HK-2 (cell line): ENCODE results near the gene PCDH9.

Experiments
- DNase-seq: peaks from one replicate; pipeline ENCODE4 v3.0.0-alpha.2; 2018; ENCODE audit not compliant: unreplicated experiment

Gene PCDH9

DNA sequence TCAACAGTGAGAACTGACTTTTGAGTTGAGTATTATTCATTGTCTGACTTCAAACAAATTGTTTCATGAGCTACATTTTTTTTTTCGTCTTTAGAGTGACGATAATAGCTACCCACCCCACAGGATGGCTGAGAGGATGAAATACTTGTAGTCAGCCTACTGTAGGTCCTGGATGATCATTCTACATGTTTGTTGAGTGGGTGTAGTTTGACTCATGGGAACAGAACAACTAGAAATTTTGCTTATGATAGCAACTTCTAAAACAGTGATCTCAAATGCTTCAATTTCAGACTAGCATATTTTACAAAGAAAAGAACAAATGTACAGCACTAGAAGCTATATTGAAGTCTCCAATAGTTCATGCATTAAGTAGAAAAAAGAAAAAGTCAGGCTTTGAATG is 651.8 kb downstream of the PCDH9 start:
- no peak for DNase-seq

DNA sequence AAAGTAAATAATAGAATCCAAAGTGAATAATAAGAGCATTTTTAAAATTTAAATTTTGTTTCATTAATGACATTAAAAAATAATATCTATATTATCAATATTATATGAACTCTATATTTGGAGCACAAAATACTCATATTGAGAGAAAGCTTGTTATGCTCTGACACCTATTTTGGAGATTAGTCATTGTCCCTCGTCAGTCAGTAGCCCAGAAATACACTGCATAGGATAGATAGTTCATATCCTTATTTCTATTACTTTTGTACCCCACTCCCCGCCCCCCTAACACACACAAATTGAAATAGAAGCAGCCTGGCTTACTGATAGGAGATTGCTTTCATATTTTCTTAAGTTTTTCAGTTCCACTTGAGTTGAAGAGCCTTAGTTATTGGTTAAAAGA is 652.8 kb downstream of the PCDH9 start:
- no peak for DNase-seq

DNA sequence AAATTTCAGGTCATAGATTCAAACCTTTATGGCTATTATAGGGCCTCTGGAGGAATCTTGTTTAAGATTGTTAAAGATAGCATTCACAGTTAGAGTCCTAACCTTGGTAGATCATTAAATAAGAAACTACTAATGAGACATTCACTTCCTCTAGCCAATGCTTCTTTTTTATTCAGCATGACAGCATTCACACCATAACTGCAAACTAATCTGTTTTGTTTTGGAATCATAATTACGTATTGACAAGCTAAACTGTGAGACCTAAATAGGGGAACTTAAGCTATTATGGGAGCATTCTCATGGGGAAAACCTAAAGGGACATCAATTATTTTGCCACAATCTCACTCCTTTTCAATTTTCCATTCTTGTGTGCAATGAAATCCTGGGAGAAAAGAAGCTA is 653.8 kb downstream of the PCDH9 start:
- no peak for DNase-seq

DNA sequence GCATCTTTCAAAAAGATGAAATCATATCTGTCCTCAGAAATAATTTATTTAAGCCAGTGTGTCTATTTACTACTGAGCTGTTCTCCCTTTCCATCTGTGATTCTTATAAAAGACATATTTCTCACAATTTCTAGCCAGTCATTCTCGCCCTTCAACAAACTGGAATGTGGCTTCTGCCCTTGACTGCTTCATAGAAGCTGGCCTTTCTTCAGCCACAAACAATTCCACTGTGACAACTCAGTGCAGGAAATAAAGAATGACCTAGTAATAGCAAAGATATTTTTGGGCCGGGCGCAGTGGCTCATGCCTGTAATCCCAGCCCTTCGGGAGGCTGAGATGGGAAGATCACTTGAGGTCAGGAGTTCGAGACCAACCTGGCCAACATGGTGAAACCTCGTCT is 655.5 kb downstream of the PCDH9 start:
- no peak for DNase-seq

DNA sequence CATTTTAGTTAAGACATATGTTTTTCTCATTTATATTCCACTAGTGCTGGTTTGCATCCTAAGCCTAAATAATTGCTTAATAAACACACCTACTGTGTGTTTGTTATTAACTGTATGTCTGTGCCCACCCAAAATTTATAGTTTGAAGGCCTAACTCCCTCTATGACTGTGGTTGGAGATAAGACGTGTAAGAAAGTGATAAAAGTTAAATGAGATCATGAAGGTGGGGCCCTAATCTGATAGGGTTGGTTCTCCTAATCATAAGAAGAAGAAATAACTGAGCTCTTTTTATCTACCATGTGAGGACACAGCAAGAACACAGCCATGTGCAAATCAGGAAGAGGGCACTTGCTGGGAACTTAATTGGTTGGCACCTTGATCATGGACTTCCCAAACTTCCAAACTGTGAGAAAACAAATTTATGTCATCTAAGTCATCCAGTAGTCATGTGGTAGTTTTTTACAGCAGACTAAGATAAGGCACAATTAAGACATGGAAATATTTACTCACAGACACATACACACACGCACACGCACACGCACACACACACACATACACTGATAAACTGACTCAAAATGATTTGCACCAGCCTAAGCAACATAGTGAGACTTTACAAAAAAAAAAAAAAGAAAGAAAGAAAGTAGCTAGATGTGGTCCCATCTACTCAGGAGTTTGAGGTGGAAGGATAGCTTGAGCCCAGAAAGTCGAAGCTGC is 662.1 kb downstream of the PCDH9 start:
- DNase-seq, result no peak

DNA sequence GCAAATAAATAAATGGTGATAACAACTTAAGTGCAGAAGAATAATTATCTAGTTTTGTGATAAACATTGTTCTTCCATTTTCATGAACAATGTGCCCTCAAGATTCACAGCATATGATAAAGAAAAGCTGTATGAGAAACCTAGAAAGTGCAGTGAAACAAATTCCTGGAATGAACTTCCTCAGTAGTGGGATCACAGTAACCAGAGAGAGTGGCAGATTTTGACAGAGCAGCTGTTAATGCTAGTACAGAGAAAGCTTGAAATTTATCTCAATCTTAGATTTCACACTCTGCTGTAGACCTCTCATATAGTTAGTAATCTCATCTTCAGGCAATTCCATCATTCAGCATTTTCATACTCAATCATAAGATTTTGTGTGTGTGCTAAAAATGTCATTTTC is 664.9 kb downstream of the PCDH9 start:
- no peak for DNase-seq

DNA sequence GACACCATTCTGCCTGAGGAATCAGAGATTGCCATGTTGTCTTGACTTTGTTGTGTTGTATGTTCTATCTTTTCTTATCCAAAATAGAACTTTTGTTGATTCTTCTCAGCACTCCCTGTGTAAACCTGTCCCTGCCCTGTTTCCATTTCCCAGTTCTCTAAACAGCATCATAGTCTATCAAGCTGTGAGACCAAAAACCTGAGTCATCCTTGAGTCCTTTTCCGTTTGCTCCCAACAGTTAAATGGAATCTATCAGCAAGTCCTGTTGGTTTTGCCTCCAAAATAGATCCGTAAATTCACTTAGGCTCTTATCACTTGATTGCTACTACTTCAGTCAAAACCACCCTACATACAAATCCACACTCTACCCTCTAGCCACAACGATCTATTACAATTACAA is 667.1 kb downstream of the PCDH9 start:
- DNase-seq, result no peak

DNA sequence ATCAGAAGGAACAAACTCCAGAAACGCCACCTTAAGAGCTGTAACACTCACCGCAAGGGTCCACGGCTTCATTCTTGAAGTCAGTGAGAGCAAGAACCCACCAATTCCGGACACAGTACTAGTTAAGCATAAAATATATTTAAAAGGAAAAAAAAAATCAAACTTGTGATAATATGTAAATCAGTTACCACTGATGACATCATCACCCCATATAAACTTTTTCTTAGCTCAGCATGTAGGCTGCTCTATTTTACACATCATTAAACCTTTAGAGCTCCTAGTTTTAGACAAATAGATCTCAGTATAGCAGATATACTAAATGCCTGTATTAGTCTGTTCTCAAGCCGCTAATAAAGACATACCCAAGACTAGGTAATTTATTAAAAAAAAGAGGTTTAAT is 668.1 kb downstream of the PCDH9 start:
- no peak for DNase-seq

DNA sequence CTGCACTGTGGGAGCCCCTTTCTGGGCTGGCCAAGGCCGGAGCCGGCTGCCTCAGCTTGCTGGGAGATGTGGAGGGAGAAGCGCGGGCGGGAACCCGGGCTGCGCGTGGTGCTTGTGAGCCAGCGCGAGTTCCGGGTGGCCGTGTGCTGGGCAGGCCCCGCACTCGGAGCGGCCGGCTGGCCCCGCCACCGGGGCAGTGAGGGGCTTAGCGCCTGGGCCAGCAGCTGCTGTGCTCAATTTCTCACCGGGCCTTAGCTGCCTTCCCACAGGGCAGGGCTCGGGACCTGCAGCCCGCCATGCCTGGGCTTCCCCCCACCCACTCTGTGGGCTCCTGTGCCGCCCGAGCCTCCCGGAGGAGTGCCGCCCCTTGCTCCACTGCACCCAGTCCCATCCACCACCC is 669.1 kb downstream of the PCDH9 start:
- DNase-seq, result no peak

DNA sequence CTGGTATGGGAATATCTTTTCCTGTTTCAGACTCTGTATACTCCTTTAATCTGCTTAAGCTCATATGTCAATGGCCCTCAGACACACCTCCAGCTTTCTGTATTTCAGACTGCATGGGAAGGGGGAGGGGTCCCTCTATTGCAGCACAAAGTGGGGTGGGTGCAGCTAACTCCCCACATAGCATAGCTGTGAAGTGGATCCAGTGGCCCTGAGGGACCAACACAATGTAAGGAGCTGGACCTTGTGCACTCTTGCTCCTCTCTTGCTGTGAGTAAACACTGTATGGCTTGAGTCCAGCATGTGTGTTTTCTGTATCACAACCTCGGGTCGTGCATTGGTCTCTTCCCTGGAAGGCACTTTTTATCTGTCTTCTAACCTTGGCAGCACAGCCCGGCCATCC is 669.9 kb downstream of the PCDH9 start:
- DNase-seq, result no peak

DNA sequence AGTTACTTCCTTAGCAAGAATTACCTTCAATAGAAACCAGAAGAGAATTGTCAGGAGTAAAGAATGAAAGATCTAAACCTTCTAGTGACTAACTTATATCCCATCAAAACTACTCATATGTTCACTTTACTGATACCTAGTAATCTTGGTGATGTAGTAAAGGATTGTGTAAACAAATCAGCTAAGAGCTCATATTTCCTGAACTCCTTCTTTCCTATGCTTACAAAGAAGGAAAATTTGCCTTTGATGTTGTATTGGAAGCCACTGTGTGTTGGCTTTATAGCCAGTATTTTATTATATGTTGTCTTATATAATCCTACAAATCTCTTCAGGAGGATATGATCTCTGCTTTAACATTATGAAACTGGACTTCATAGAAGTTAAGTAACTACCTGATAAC is 671.0 kb downstream of the PCDH9 start:
- DNase-seq, result no peak

DNA sequence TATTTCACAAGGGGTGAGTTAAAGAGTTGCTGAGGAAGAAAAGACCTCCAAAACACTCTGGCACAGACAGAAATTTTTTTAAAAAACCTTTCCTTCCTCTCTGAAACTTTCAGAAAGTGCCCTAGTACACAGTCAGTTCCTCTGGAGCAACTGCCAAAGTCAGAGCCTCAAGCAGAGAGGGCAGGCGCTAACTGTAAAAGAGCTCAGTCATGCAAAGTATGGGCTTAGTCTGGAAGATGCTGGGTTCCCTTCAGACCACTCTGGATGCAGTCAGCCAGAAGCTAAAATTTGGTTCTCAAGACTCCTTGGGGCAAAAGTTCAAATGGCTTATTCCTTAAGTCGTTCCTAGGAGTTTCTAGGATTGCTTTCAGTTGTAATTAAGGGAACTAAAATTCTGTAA is 671.6 kb downstream of the PCDH9 start:
- DNase-seq, result no peak

DNA sequence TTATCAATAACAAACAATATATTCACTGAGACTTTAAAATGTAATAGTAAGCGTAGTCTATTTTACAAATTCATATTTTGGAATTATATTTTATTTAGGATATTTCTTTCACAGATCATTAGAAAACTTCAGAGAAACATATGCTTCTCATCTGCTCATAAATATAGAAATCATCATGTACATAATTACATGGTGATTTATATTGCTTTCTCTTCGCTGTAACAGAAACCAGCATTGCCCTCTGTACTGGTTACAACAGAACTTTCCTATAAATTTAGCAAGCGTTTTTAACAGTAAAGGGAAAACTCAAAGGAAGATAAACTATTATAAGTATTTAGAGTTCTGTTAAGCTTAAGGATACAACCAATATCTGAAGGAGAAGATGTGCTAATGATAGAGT is 672.8 kb downstream of the PCDH9 start:
- no peak for DNase-seq

DNA sequence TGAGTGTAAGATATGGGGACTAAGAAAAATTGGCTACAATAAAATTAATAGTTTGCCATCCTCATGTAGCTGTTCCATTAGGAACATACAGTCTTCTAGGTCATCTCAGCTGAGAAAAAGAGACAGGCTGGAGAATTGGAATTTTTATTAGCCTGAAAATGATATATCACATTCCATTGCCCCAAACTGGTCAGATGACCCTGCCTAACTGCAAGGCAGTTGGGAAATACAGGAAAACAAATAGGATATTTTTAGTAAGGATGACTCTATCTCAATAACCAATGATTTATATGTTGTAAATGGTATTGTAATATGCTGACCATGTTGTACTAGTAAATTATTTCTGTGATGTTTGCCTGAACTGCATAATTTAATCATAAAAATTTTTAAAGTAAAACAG is 673.8 kb downstream of the PCDH9 start:
- DNase-seq, result no peak

DNA sequence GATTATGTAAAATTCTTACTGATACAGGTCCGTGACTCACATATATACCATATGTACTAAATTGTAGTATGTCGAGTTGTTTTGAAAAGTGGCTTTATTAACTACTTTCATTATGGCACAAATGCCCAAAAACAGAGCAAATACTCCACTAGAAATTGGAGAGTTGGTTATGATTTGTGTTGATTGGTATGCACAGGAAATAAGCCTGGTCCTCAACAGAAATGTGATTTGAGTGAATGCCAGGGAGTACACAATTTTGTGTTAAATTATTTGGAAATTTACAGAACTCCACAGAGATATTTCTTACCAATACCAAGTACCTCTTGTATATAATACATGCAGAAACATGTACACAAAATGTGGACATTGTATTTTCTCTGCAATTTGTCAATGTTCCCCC is 676.7 kb downstream of the PCDH9 start:
- DNase-seq, result no peak

DNA sequence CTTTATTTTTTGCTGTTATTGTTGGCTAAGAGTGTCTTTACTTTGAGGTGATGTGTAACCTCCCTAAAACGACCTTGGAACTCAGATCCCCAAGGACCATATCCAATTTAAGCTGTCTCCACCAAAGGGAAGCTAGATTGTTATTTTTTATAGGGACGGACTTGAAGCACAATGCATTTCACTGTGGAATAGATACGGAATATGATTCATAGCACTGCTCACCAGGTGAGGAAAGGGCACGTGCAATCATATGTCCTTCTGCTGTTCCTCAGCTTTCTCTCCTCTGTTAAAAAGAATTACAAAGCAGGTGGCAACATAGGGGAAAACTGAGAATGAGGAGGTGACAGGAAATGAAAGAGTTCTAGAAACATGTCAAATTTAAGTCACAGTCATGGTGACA is 679.0 kb downstream of the PCDH9 start:
- DNase-seq, result no peak

DNA sequence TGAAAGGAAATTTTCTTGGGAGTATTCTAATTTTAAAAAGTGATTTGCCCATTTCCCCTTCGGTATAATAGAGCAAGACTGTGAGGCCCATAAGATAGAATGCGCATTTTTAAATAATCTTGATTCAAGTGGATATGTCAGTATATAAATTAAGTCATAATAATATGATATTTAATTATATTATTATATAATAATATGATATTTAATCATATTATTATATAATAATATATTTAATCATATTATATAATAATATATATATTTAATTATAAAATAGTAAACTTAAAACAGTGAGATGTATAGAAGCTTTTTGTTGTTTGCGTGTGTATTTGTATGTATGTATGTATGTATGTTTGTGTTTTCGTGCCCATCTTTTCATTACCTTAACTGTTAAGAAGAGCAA is 682.5 kb downstream of the PCDH9 start:
- no peak for DNase-seq

DNA sequence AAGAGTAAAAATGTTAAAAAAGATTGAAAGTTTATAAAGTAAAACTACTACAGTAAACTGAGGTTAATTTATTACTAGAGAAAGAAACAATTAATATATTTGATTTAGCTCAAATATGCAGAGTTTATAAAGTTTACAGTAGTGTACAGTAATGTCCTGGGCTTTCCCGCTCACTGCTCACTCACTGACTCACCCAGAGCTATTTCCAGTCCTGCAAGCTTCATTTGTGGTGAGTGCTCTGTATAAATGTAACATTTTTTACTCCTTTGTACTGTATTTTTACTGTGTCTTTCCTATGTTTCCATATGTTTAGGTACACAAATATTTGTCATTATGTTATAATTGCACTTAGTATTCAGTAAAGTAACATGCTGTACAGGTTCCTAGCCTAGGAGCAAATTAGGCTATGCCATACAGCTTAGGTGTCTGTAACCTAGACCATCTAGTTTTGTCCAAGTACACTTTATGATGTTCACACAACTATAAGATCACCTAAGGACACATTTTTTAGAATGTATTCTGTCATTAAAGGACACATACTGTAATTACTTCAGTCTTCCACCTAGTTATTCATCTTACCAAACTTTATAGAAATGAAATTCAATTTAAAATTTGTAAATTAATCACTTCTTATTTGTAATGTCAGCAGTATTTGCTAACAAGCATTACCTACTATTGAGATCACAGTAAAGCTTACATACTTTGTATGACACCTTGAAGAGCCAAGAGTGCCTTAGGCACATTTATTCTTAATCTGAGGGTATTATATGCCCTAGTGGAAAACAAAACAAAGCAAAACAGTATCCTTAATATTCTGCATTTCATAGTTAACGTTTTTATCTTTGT is 683.4 kb downstream of the PCDH9 start:
- DNase-seq, result no peak

DNA sequence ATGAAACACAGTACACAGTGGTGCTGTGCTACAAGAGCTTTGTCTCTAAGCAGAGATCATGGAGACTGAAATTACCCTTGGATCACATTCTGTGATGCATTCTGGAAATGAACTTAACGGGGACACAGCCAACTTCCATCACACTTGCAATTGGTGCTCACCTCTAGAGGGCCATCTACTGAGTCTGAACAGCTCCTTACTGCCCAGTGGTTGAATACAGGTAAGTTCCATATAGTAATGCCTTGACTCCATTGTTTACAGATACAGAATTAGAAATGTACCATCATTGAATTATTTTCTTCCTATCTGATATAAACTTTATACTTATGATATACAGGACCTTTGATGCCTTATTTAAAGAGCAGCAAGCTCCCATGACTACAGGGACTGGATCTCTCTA is 686.4 kb downstream of the PCDH9 start:
- DNase-seq, result no peak

DNA sequence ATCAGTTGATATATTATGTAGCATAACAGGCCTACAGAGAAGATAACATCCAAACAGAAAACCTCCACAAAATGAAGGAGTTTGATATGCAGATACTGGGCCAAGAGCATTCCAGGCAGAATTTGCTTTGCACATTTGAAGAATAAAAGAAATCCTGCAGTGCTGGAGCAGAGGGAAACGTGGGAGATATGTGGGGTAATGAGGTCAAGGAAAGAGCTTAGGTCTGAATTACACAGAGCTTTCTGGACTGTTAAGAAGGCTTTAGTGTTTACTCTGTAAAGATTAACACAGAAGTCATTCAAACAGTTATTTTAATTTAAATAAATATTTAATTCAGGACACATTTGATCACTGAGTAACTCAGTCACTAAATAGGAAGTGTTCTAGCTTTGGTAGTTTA is 692.7 kb downstream of the PCDH9 start:
- DNase-seq, result no peak

DNA sequence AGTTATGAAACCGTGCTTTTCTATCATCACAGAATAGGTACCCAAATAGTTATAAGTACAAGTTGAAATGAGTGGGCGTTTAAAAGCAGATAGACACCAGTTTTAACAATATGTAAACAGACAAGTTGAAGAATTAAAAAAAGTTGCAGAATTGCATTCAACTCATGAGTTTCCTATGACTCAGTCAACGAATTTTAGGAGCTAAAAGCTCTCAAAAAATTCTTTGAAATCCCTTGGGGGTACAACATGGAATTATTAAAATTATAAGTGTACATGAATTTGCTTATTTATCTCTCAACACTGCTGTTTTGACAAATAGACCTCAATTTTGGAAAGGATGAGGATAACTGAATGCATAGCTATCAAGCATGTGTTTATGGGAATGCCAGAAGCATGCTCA is 693.4 kb downstream of the PCDH9 start:
- DNase-seq, result no peak

DNA sequence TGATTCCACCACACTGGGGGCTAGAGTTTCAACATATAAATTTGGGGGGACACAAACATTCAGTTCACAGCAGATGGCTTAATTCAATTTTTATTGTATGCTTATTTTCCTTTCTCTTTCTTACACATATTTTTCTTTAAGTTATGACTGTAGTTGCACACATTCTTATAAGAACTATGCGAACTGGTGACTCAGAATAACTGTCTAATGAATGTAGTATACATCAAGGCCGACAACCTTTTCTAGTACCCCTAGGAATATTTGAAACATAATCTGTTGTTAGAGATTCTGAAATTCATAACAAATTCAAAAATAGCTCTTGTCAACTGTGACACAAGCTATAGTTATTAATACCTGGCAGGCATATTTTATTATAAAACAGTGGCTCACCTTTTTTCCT is 695.6 kb downstream of the PCDH9 start:
- no peak for DNase-seq

DNA sequence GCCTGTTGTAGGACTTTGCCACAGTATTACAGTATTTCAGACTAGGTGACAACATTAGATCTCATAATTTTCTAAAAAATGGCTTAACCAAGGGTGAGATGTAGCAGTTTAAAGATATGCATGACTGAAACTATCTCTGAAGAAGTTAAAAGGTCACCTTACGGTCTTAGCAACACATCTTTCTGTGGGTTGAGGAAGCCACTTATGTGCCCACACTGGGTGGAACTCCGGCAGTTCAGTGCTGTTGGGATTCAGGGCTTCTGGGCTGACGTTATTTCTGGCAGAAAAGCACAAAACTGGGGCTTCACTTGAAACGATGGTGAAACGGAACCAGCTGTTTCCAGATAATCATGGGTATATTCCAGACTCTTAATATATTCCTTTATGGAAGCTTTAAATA is 697.3 kb downstream of the PCDH9 start:
- no peak for DNase-seq

DNA sequence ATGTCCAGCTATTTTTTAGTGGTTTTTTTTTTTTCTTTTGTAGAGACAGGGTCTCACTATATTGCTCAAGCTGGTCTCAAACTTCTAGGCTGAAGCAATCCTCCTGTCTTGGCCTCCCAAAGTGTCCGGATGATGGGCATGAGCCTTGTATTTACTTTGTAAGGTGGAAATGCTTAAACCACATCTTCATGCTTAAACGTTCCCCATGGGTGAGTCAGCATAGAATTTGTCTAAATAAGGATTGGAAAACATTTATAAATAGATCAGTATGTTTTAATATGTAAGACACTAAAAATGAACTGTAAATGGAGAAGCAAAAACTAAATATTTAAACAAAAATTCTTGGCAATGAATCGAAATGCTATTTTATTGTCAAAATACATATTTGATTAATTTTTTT is 698.0 kb downstream of the PCDH9 start:
- no peak for DNase-seq
